PC-3 (cell line): ENCODE measurements around the gene PIN1. TPM values are rescaled to one million over a fixed set of nuclear protein-coding genes. Genes with fewer than 3 reads are reported as not detected.
A peak's percentile ranks its signal among the peaks of the same experiment; 100 is the strongest.

Experiments used
- ATAC-seq: fragments of 200-7000 bp; cut with Tn5 transposase; 2 replicates; pipeline ENCODE4 v1.9.1; 2020; ENCODE audit warnings: mild to moderate bottlenecking, moderate library complexity
- BruUV-seq: library from RNA; stranded (reverse); fragments of 400-500 nt; replicated peaks from 2 replicates; lab custom pipeline; 2021; lab: Mats Ljungman, UMichigan
- CTCF ChIA-PET: fragments of 300-600 bp; sonication (Branson Sonifier 250); formaldehyde crosslinking; loops from one replicate; lab custom pipeline; 2022; ENCODE audit warnings: antibody characterized with exemption; lab: Charles Lee
- POLR2A ChIA-PET: fragments of 300-600 bp; sonication (Branson Sonifier 250); formaldehyde crosslinking; loops from one replicate; lab custom pipeline; 2022; ENCODE audit warnings: antibody characterized with exemption; ENCODE audit not compliant: unreplicated experiment; lab: Charles Lee
- DNase-seq: peaks from one replicate; pipeline ENCODE4 v3.0.0-alpha.2; 2015
- H2AFZ ChIP-seq: fragments of 300-600 bp; sonication (generic); 2 replicates; pipeline ENCODE4 v1.6.0; 2016; ENCODE audit warnings: antibody characterized with exemption, low read length
- H3F3A ChIP-seq: fragments of 300-600 bp; sonication (generic); one replicate; pipeline ENCODE4 v1.6.0; 2017; ENCODE audit warnings: antibody characterized with exemption, low read length, control low read depth, mild to moderate bottlenecking; ENCODE audit not compliant: unreplicated experiment
- H3K27ac ChIP-seq: fragments of 300-600 bp; sonication (generic); 2 replicates; pipeline ENCODE4 v1.5.1; 2016; ENCODE audit warnings: mild to moderate bottlenecking, low read length
- H3K27me3 ChIP-seq: fragments of 300-600 bp; sonication (generic); 2 replicates; pipeline ENCODE4 v1.6.1; 2016; ENCODE audit warnings: low read length, mixed read lengths
- H3K36me3 ChIP-seq: fragments of 300-600 bp; sonication (generic); 2 replicates; pipeline ENCODE4 v1.6.1; 2016; ENCODE audit warnings: low read depth, mixed run types, low read length, mixed read lengths
- H3K4me1 ChIP-seq: fragments of 300-600 bp; sonication (generic); 2 replicates; pipeline ENCODE4 v1.5.1; 2016; ENCODE audit warnings: low read length; ENCODE audit not compliant: insufficient read depth
- H3K4me2 ChIP-seq: fragments of 300-600 bp; sonication (generic); 2 replicates; pipeline ENCODE4 v1.6.0; 2016; ENCODE audit warnings: low read length
- H3K4me3 ChIP-seq: fragments of 300-600 bp; sonication (generic); 2 replicates; pipeline ENCODE4 v1.5.1; 2016; ENCODE audit warnings: mild to moderate bottlenecking, low read length, mixed read lengths
- H3K79me2 ChIP-seq: fragments of 300-600 bp; sonication (generic); 2 replicates; pipeline ENCODE4 v1.6.1; 2017; ENCODE audit warnings: low read length, mixed read lengths
- H3K9ac ChIP-seq: fragments of 300-600 bp; sonication (generic); 2 replicates; pipeline ENCODE4 v1.6.0; 2016; ENCODE audit warnings: mild to moderate bottlenecking, low read length
- H3K9me2 ChIP-seq: fragments of 300-600 bp; sonication (generic); replicated peaks from 2 replicates; pipeline ENCODE4 v1.6.1; 2016; ENCODE audit warnings: mixed run types, low read length, mixed read lengths
- H3K9me3 ChIP-seq: fragments of 300-600 bp; sonication (generic); 2 replicates; pipeline ENCODE4 v1.6.1; 2016; ENCODE audit warnings: low read length, mixed read lengths
- H4K20me1 ChIP-seq: fragments of 300-600 bp; sonication (generic); 2 replicates; pipeline ENCODE4 v1.6.1; 2016; ENCODE audit warnings: low read length, mixed read lengths
- CTCF ChIP-seq: fragments of 300-600 bp; sonication (generic); conservative IDR thresholded peaks from 2 replicates; pipeline ENCODE4 v1.5.1; 2017; ENCODE audit warnings: antibody characterized with exemption, low read depth, mild to moderate bottlenecking, low read length
- EZH2 ChIP-seq: fragments of 300-600 bp; sonication (generic); IDR thresholded peaks from one replicate; pipeline ENCODE4 v1.6.1; 2017; ENCODE audit warnings: antibody characterized with exemption, mild to moderate bottlenecking, low read length; ENCODE audit not compliant: unreplicated experiment
- EZH2phosphoT487 ChIP-seq: fragments of 300-600 bp; sonication (generic); IDR thresholded peaks from 2 replicates; pipeline ENCODE4 v1.6.1; 2018; ENCODE audit warnings: mild to moderate bottlenecking, antibody characterized with exemption, low read length, borderline replicate concordance
- intact Hi-C: fragments of 100-400 bp; cut with micrococcal nuclease; formaldehyde crosslinking; loops from 2 replicates; pipeline ENCODE4 v1.9.0; 2023
- total RNA-seq: library from RNA; depleted of rRNA; stranded (reverse); fragments of >200 nt; gene quantifications from 2 replicates; pipeline ENCODE4 v1.2.3, GENCODE V29; 2014

PIN1 gene
- total RNA-seq, 1 experiment from 2014 or later = 314 TPM

DNA sequence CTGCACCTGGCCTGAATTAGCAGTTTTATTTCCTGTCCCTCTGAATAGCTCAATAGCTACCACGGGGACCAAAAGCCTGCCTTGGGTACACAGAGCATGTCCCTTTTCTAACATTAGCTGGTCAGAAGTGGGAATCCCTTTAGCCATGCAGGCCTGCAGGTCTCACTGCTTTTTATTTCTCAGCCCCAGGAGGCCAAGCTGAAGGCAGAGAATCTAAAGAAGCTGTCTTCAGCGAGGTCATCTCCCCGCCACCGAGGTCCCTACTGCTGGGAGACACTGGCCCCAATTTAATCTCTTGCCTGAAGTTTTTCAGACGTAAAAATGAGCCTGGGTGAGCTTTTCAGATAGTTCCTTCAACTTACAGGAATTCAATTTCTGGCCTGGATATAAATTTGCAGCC, 40.7 kb downstream of the PIN1 start:
- no peak for ATAC-seq
- CTCF ChIA-PET = no interaction called here
- POLR2A ChIA-PET = no interaction called here

GRCh38 chr19:9877780-9878510, 42.8 kb downstream of the PIN1 start:
- CTCF ChIA-PET = no interaction called here
- no peak overlapping the region for H3K4me3 ChIP-seq
- H3K27me3 ChIP-seq = no peaks in the 10 kb centered on the region
- no peaks in the 10 kb centered on the region for H3K36me3 ChIP-seq
- H3K79me2 ChIP-seq = no peaks in the 10 kb centered on the region
- ATAC-seq (peak; percentile 67), DNase-seq (peak; percentile 68)
- H3F3A ChIP-seq = no peaks in the 10 kb centered on the region
- H4K20me1 ChIP-seq = no peaks in the 10 kb centered on the region
- no peak overlapping the region for H3K9ac ChIP-seq
- peak overlapping the region; percentile 12; the same call in 1 of the 2 replicates for H3K27ac ChIP-seq
- H3K9me3 ChIP-seq = no peaks in the 10 kb centered on the region
- no TSS peak for BruUV-seq
- peak overlapping the region; percentile 48 for H3K4me2 ChIP-seq
- POLR2A ChIA-PET = no interaction called here
- H3K4me1 ChIP-seq = peaks cover 13% of the 10 kb centered on the region
- H3K9me2 ChIP-seq = no peaks in the 10 kb centered on the region
- TF ChIP-seq CTCF (no peak), EZH2phosphoT487 (no peak), EZH2 (no peak)
- intact Hi-C loops = no loop called here
- peak overlapping the region; percentile 47; the same call in 1 of the 2 replicates for H2AFZ ChIP-seq

More for the DNA sequence above, 40.7 kb downstream of the PIN1 start:
- no peaks in the 10 kb centered on the region for H3K36me3 ChIP-seq
- BruUV-seq = no TSS peak
- peaks cover 22% of the 10 kb centered on the region for H3K4me1 ChIP-seq
- no peak overlapping the region for H3K27ac ChIP-seq
- H2AFZ ChIP-seq = no peak overlapping the region
- no peaks in the 10 kb centered on the region for H3F3A ChIP-seq
- no peaks in the 10 kb centered on the region for H3K9me2 ChIP-seq
- TF ChIP-seq EZH2phosphoT487 = no peak
- TF ChIP-seq CTCF = no peak
- TF ChIP-seq EZH2 = no peak
- intact Hi-C loops = no loop called here
- no peaks in the 10 kb centered on the region for H4K20me1 ChIP-seq
- no peak overlapping the region for H3K9ac ChIP-seq
- no peaks in the 10 kb centered on the region for H3K27me3 ChIP-seq
- H3K79me2 ChIP-seq = no peaks in the 10 kb centered on the region
- no peak overlapping the region for H3K4me3 ChIP-seq
- no peak overlapping the region for H3K4me2 ChIP-seq
- no peaks in the 10 kb centered on the region for H3K9me3 ChIP-seq
- no peak for DNase-seq

DNA sequence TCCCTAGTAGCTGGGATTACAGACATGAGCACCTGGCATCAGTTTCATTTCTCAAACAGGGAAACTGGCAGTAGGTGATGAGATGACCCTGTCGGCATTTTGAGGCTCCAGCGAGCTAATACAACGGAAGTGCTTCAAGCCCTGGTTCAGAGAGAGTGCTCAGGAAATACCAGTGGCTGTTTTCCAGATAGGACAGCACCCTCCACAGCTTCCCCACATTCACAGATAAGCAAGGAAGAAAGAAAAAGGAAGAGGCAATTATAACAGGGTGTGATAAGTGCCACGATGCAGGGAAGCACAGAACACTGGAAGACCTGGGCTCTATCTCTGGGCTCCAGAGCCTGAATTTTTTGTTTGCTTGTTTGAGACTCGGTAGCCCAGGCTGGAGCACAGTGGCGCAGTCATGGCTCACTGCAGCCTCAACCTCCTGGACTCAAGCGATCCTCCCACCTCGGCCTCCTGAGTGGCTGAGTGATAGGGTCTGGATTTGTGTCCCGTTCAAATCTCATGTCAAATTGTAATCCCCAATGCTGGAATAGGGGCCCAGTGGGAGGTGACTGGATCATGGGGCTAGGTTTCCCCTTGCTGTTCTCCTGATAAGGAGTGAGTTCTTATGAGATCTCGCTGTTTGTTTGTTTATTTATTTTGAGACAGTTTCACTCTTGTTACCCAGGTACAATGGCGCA, 43.5 kb downstream of the PIN1 start:
- H3K36me3 ChIP-seq = no peaks in the 10 kb centered on the region
- no peaks in the 10 kb centered on the region for H3F3A ChIP-seq
- TF ChIP-seq EZH2phosphoT487 (no peak), CTCF (no peak), EZH2 (no peak)
- H3K27me3 ChIP-seq = no peaks in the 10 kb centered on the region
- no peaks in the 10 kb centered on the region for H4K20me1 ChIP-seq
- BruUV-seq = no TSS peak
- H3K9me2 ChIP-seq = no peaks in the 10 kb centered on the region
- H3K4me2 ChIP-seq = 0 out of 2 replicates have a peak overlapping the region, but pooled peaks have one; percentile 48
- intact Hi-C loops = no loop called here
- ChIA-PET POLR2A (no interaction called here), CTCF (no interaction called here)
- H3K9me3 ChIP-seq = no peaks in the 10 kb centered on the region
- H3K4me1 ChIP-seq = peaks cover 17% of the 10 kb centered on the region
- ATAC-seq = no peak
- H3K4me3 ChIP-seq = no peak overlapping the region
- 0 out of 2 replicates have a peak overlapping the region, but pooled peaks have one; percentile 47 for H2AFZ ChIP-seq
- H3K9ac ChIP-seq = no peak overlapping the region
- H3K79me2 ChIP-seq = no peaks in the 10 kb centered on the region
- DNase-seq = no peak
- H3K27ac ChIP-seq = no peak overlapping the region
